ENCODE measurements around the gene SHQ1. TPM values are rescaled to one million over a fixed set of nuclear protein-coding genes. Genes with fewer than 3 reads are reported as not detected.
A peak's percentile ranks its signal among the peaks of the same experiment; 100 is the strongest.

SHQ1 gene
- total RNA-seq, 1 donor from 2014 or later = 14.8 TPM

DNA sequence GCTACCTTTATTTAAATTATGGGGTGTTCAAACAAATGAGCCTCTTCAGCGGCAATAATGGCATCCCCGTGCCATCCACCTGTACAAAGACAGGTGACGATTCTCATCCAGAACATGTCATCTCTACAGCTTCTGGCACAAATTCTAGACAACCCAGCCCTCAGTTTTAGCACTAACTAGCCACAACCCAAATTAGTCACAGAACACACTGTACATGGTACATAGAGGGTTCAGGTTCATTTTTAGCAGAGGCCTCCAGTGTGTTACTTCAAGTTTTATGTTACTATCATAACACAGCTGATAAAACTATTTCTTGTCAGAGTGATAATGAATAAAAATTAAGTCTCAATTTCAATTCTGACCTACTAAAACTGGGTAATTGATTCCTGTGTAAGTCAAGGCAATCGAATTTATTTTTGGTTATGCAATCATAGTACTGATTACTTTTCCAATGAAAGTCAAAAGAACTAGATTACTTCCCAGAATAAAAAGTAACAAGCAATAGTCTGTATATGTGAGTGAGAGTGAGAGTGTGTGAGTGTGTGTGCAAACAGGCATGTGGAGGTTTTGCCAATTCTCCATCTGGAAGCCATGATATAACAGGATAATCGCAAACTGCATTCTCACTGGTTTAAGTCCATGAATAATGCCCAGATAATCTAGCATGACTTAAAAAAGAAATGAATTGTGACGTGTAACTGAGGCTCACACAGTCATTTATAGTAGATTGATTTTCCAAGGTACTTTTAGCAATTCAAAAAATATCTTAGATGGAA, 37.4 kb downstream of the SHQ1 start:
- H3K36me3 Mint-ChIP-seq (ENCODE audit: low read depth) = peaks cover 4% of the 10 kb centered on the region
- no peak for DNase-seq (ENCODE audit: low spot score)
- H3K9me3 Mint-ChIP-seq (ENCODE audit: low read depth) = no peaks in the 10 kb centered on the region
- TF ChIP-seq, protein P1, sequence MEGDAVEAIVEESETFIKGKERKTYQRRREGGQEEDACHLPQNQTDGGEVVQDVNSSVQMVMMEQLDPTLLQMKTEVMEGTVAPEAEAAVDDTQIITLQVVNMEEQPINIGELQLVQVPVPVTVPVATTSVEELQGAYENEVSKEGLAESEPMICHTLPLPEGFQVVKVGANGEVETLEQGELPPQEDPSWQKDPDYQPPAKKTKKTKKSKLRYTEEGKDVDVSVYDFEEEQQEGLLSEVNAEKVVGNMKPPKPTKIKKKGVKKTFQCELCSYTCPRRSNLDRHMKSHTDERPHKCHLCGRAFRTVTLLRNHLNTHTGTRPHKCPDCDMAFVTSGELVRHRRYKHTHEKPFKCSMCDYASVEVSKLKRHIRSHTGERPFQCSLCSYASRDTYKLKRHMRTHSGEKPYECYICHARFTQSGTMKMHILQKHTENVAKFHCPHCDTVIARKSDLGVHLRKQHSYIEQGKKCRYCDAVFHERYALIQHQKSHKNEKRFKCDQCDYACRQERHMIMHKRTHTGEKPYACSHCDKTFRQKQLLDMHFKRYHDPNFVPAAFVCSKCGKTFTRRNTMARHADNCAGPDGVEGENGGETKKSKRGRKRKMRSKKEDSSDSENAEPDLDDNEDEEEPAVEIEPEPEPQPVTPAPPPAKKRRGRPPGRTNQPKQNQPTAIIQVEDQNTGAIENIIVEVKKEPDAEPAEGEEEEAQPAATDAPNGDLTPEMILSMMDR (IDR thresholded peaks at IDR 0.05) = no peak
- peaks cover 25% of the 10 kb centered on the region for H3K4me1 Mint-ChIP-seq (ENCODE audit: low read depth)
- no peaks in the 10 kb centered on the region for H3K27me3 Mint-ChIP-seq (ENCODE audit: low read depth)
- H3K4me3 Mint-ChIP-seq (ENCODE audit: unreplicated experiment) = no peak overlapping the region
- peak overlapping the region; percentile 22 for H3K27ac Mint-ChIP-seq (ENCODE audit: unreplicated experiment)

DNA sequence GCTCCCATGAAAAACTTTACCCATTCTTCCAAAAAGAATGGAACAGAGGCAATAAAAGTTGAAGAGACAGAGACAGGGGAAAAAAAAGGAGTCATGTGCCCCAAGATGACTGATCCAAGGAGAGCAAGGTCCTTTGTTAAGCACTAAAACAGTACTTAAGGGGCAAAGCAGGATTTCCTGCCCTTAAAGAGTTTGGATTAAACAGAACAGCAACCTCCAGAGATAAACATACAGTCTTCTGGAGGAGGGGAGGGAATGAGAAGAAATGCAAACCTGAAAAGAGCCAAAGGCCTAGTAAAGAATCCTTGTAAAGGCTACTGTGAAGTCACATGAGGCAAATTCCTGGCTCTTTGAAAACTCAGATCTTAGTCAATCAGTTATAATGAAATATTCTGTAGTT, 38.2 kb downstream of the SHQ1 start:
- no peak for DNase-seq (ENCODE audit: low spot score)
- no peak overlapping the region for H3K27ac Mint-ChIP-seq (ENCODE audit: unreplicated experiment)
- H3K27me3 Mint-ChIP-seq (ENCODE audit: low read depth) = no peaks in the 10 kb centered on the region
- TF ChIP-seq, protein P1 (IDR thresholded peaks at IDR 0.05) = no peak
- peaks cover 25% of the 10 kb centered on the region for H3K4me1 Mint-ChIP-seq (ENCODE audit: low read depth)
- no peak overlapping the region for H3K4me3 Mint-ChIP-seq (ENCODE audit: unreplicated experiment)
- H3K9me3 Mint-ChIP-seq (ENCODE audit: low read depth) = no peaks in the 10 kb centered on the region
- peaks cover 1% of the 10 kb centered on the region for H3K36me3 Mint-ChIP-seq (ENCODE audit: low read depth)

DNA sequence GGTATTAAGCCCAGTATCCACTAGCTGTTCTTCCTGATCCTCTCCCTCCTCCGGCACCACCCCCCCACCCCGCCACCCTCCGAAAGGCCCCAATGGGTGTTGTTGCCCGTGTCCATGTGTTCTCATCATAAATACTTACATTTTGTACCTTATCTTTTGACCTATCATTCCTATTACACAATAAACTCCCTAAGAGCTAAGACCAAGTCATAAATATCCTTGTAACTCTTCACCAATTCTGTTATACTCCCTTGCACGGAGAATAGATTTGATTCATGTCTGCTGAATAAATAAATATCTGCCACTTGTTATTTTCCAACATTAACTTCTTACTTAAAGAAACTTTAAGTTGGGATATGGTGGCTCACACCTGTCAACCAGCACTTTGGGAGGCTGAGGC, 43.9 kb downstream of the SHQ1 start:
- H3K36me3 Mint-ChIP-seq (ENCODE audit: low read depth) = peaks cover 3% of the 10 kb centered on the region
- H3K4me3 Mint-ChIP-seq (ENCODE audit: unreplicated experiment) = no peak overlapping the region
- no peak overlapping the region for H3K27ac Mint-ChIP-seq (ENCODE audit: unreplicated experiment)
- no peaks in the 10 kb centered on the region for H3K27me3 Mint-ChIP-seq (ENCODE audit: low read depth)
- TF ChIP-seq, protein P1 (IDR thresholded peaks at IDR 0.05) = no peak
- H3K9me3 Mint-ChIP-seq (ENCODE audit: low read depth) = no peaks in the 10 kb centered on the region
- H3K4me1 Mint-ChIP-seq (ENCODE audit: low read depth) = peaks cover 6% of the 10 kb centered on the region
- no peak for DNase-seq (ENCODE audit: low spot score)

DNA sequence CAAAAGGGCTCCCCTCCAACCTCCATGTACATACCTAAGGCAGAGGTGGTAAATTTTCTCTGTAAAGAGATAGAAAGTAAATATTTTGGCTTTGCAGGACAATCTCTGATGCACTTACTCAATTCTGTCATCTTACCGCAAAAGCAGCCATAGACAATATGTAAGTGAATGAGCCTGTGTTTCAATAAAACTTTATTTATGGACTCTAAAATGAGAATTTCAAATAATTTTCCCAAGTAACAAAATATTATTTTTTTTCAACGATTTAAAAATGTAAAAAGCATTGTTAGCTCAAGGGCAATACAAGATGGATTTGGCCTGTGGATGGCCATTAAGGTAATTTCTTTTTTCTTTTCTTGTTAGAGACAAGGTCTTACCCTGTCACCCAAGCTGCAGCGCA, 44.7 kb downstream of the SHQ1 start:
- Mint-ChIP-seq H3K36me3 (ENCODE audit: low read depth) (peaks cover 2% of the 10 kb centered on the region), H3K27me3 (ENCODE audit: low read depth) (no peaks in the 10 kb centered on the region), H3K9me3 (ENCODE audit: low read depth) (no peaks in the 10 kb centered on the region), H3K4me1 (ENCODE audit: low read depth) (peaks cover 10% of the 10 kb centered on the region), H3K27ac (ENCODE audit: unreplicated experiment) (no peak overlapping the region), H3K4me3 (ENCODE audit: unreplicated experiment) (no peak overlapping the region)
- TF ChIP-seq, protein P1 (IDR thresholded peaks at IDR 0.05) = no peak
- no peak for DNase-seq (ENCODE audit: low spot score)

DNA sequence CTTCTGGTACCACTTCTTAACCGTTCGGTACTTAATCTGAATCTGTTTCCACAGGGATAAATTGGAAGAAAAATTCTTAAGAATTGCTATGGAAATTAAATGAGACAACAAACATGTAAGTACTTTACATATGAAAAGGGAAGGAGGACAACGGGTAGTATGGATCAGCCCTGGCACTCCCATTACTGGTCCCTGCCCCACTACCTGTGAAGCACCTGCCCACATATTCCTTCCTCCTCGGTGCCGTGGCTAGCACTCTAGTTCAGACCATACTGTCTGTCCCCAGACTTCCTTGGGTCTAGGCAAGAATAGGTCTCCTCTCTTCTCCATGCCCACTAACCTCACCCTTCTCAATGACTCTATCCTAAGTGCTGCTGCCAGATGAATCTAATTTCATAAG, 46.2 kb downstream of the SHQ1 start:
- H3K27me3 Mint-ChIP-seq (ENCODE audit: low read depth) = no peaks in the 10 kb centered on the region
- peaks cover 21% of the 10 kb centered on the region for H3K4me1 Mint-ChIP-seq (ENCODE audit: low read depth)
- TF ChIP-seq, protein P1 (IDR thresholded peaks at IDR 0.05) = no peak
- no peaks in the 10 kb centered on the region for H3K9me3 Mint-ChIP-seq (ENCODE audit: low read depth)
- no peak overlapping the region for H3K4me3 Mint-ChIP-seq (ENCODE audit: unreplicated experiment)
- no peak for DNase-seq (ENCODE audit: low spot score)
- peaks cover 2% of the 10 kb centered on the region for H3K36me3 Mint-ChIP-seq (ENCODE audit: low read depth)
- H3K27ac Mint-ChIP-seq (ENCODE audit: unreplicated experiment) = no peak overlapping the region
